ENCODE measurements around the gene TMC2. TPM values are rescaled to one million over a fixed set of nuclear protein-coding genes. Genes with fewer than 3 reads are reported as not detected.
A peak's percentile ranks its signal among the peaks of the same experiment; 100 is the strongest.

Gene TMC2
- total RNA-seq, 4 donors from 2014 or later, result 0.27 TPM; not detected in 3

DNA sequence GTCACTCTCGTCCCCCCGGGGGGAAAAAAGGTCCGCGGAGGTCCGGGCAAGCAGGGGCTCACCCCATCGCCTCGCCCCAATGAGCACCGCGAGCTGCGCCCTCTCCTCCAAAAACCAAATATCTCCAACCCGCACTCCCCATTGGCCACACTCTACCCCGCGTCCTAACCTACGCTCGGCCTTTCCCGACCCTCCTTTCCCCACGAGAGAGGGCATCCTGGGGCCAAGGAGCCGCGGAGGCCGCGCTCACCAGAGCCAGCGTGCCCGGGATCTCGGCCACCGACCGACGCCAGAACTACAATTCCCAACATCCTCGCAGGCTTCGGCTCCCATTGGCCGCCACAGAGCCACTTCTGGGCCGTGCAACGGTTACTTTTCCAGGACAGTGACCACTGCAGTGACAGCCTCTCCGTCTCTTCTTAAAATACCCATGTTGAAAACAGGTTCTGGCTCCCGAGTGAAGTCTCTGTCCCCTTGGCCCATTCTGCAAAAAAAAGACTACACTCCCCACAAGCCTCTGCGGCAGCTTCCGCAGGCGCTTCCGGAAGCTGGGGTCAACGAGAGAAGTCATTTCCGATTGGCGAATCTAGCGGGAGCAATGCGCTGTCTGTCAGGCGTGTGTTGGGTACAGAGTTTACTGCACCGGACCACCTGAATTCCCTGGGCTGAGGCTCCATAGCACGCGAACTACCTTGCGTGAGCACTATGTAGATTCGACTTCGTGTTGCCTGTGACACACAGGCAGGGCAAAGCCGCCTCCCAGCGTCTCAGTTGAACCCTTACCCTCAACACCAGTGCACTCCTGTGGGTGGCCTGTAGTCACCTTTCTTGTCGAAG, 27.5 kb upstream of the TMC2 start, which contains the start of gene ZNF343:
Gene ZNF343, minus strand, starts transcription at position 285 of the 837 bp plus-strand sequence. CDS start 15,020 bp downstream, outside the sequence.
- H3K4me1 ChIP-seq, result peaks cover 0 to 14% (median 0%) of the 10 kb centered on the region in 4 donors
- peak within 1 kb of the TSS; percentile 64 to 83 (median 78) for H3K27ac ChIP-seq
- peak within 1 kb of the TSS; percentile 55 to 79 (median 68) for H3K4me3 ChIP-seq
- H3K9me3 ChIP-seq, result no peaks in the 10 kb centered on the region
- DNase-seq, result peak; percentile 77 to 90 (median 88)
- H3K27me3 ChIP-seq, result no peaks in the 10 kb centered on the region
- TF ChIP-seq POLR2A (IDR thresholded peaks at IDR 0.05), result peak; percentile 26 to 38
- TF ChIP-seq, protein P1, sequence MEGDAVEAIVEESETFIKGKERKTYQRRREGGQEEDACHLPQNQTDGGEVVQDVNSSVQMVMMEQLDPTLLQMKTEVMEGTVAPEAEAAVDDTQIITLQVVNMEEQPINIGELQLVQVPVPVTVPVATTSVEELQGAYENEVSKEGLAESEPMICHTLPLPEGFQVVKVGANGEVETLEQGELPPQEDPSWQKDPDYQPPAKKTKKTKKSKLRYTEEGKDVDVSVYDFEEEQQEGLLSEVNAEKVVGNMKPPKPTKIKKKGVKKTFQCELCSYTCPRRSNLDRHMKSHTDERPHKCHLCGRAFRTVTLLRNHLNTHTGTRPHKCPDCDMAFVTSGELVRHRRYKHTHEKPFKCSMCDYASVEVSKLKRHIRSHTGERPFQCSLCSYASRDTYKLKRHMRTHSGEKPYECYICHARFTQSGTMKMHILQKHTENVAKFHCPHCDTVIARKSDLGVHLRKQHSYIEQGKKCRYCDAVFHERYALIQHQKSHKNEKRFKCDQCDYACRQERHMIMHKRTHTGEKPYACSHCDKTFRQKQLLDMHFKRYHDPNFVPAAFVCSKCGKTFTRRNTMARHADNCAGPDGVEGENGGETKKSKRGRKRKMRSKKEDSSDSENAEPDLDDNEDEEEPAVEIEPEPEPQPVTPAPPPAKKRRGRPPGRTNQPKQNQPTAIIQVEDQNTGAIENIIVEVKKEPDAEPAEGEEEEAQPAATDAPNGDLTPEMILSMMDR (IDR thresholded peaks at IDR 0.05), result peak in 2 of 6 experiments; percentile 14
- no peaks in the 10 kb centered on the region for H3K36me3 ChIP-seq

DNA sequence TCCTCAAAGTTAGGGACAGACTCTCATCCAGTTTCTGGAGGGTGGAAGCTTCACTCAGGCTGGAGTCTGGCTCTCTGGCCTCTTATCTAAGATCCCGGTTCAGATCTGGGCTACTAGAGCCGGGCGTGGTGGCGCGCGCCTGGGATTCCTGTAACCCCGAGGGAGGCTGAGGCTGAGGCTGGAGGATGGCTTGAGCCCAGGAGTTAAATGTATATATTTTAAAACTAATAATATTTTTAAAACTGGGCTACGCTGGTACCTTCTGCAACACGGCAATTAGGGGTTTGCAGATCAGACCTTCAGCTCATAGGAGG, 26.9 kb upstream of the TMC2 start:
- H3K27me3 ChIP-seq, result no peaks in the 10 kb centered on the region
- TF ChIP-seq, protein P1 (IDR thresholded peaks at IDR 0.05), result no peak
- TF ChIP-seq POLR2A (IDR thresholded peaks at IDR 0.05), result no peak
- H3K4me1 ChIP-seq, result peaks cover 0 to 14% (median 0%) of the 10 kb centered on the region in 4 donors
- H3K27ac ChIP-seq, result peak overlapping the region; percentile 64 to 83 (median 78)
- DNase-seq, result no peak
- H3K4me3 ChIP-seq, result peak overlapping the region; percentile 55 to 79 (median 68)
- H3K9me3 ChIP-seq, result no peaks in the 10 kb centered on the region
- no peaks in the 10 kb centered on the region for H3K36me3 ChIP-seq

DNA sequence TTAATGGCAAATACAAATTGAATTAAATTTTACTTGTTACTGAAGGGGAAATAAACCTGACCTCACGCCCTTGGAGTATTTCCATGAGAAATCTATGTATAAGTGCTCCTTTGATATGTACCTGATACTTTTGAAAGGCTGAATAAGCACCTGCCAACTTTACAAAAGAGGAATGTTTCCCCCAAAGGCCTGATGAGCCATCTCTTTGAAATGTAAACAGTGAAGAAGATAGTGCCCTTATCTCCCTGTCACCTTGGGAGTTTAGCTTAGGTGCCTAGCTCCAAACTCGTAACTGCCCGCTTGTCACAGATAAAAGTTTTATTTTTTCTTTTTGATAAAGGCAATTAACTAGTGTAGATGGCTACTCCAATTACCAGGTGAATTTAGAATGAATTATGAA, 26.6 kb upstream of the TMC2 start:
- no peak for TF ChIP-seq POLR2A (IDR thresholded peaks at IDR 0.05)
- TF ChIP-seq, protein P1 (IDR thresholded peaks at IDR 0.05), result no peak
- Histone ChIP-seq H3K4me3 (peak overlapping the region in 1 of 4 donors; percentile 69), H3K4me1 (peaks cover 0 to 14% (median 0%) of the 10 kb centered on the region in 4 donors), H3K36me3 (no peaks in the 10 kb centered on the region), H3K9me3 (no peaks in the 10 kb centered on the region), H3K27ac (no peak overlapping the region), H3K27me3 (no peaks in the 10 kb centered on the region)
- no peak for DNase-seq

DNA sequence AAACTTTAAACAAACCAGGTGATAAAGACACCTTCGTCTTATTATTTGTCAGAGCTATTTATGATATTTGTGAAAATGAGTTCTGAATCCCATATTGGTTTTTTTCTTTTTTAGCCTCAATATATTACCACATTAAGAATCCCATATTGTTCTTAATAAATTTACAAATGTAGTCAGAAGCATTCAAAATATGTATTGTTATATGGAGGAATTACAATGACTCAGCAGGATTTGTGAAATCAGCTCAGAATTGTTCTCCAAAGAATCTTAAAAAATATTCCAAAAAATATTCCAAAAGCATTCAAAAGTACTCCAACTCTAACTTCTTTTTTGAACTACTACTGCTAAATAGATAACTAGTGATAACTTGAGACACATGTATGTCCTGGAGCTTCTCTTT, 21.2 kb upstream of the TMC2 start:
- TF ChIP-seq, protein P1 (IDR thresholded peaks at IDR 0.05), result no peak
- TF ChIP-seq POLR2A (IDR thresholded peaks at IDR 0.05), result no peak
- no peaks in the 10 kb centered on the region for H3K9me3 ChIP-seq
- no peaks in the 10 kb centered on the region for H3K4me1 ChIP-seq
- H3K36me3 ChIP-seq, result no peaks in the 10 kb centered on the region
- no peak overlapping the region for H3K4me3 ChIP-seq
- H3K27ac ChIP-seq, result no peak overlapping the region
- no peak for DNase-seq
- H3K27me3 ChIP-seq, result no peaks in the 10 kb centered on the region

DNA sequence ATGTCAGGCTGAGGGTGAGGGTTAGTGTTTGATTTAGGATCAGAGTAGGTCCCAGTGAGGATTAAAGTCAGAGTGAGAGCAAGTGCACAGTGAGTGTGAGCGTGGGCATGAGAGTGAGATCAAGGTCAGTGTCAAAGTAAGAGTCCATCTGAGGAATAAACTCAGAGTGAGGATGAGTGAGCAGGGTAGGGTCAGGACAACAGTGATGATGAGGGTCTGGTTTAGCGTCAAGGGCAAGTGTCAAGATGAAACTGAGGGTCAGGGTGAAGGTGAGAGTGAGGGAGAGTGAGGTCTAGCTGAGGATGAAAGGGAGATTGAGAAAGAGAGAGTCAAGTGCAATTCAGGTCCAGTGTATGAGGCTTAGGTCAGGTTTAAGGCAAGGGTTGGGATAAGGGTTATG, 20.0 kb upstream of the TMC2 start:
- TF ChIP-seq POLR2A (IDR thresholded peaks at IDR 0.05), result no peak
- TF ChIP-seq, protein P1 (IDR thresholded peaks at IDR 0.05), result no peak
- Histone ChIP-seq H3K4me1 (no peaks in the 10 kb centered on the region), H3K27ac (no peak overlapping the region), H3K27me3 (no peaks in the 10 kb centered on the region), H3K36me3 (no peaks in the 10 kb centered on the region), H3K9me3 (no peaks in the 10 kb centered on the region), H3K4me3 (no peak overlapping the region)
- DNase-seq, result no peak

Measured in Peyer's patch (tissue), 4 donors.